NCI-H460 (cell line): ENCODE data around the gene SOD2. TPM values are rescaled to one million over a fixed set of nuclear protein-coding genes. Genes with fewer than 3 reads are reported as not detected.

Experiments
- DNase-seq: peaks from one replicate; pipeline ENCODE4 v3.0.0-alpha.2; 2016; ENCODE audit warnings: low read depth; ENCODE audit errors: extremely low read depth
- small RNA-seq, 2 experiments: library from RNA; depleted of rRNA; stranded (forward); fragments of <200 nt; gene quantifications; one replicate each; pipeline ENCODE3, GENCODE V24; 2014
- total RNA-seq: library from RNA; depleted of rRNA; stranded (reverse); fragments of >200 nt; shearing (Covaris generic); gene quantifications from 2 replicates; pipeline ENCODE4 v1.2.3, GENCODE V29; 2014; rRNA removed

SOD2 gene
- total RNA-seq, 1 experiment from 2014 or later, result 135 TPM

DNA sequence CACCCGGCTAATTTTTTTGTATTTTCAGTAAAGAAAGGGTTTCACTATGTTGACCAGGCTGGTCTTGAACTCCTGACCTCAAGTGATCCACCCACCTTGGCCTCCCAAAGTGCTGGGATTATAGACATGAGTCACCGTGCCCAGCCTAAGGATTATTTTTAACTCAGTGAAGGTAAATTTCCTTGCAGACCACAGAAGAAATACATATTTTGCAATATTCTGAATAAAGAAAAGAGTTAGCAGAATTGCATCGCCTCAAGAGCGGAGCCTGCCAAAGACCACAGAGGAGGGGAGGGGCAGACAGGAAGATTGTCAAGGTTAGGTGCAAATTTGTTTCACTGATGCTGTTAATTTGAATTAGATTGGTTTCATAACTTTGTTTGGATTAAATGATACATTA is 47.4 kb downstream of the SOD2 start:
- no peak for DNase-seq

Small RNAs within 50 kb of the gene (small RNA-seq; reads per million reads assigned to genes)
- gene RNU4ATAC18P, result 0 to 0.35 reads per million in 2 experiments

Other genes with a start within 250 kb of the SOD2 start
- gene WTAP, start 34.3 kb upstream of the SOD2 start, total RNA-seq, result 57.4 and 65.7 TPM in 2 replicates
- gene ACAT2, start 68.8 kb upstream of the SOD2 start, total RNA-seq, result 12.7 and 13.0 TPM in 2 replicates
- 203 and 233 TPM in 2 replicates for gene TCP1, start 96.4 kb upstream of the SOD2 start, total RNA-seq
- gene MRPL18, start 97.2 kb upstream of the SOD2 start, total RNA-seq, result 93.0 and 104 TPM in 2 replicates
- gene PNLDC1, start 107.0 kb upstream of the SOD2 start, total RNA-seq, result not detected in 2 replicates
- not detected in 2 replicates for gene MAS1, start 197.7 kb upstream of the SOD2 start, total RNA-seq